GM19239 (cell line): Measurements from ENCODE around the gene SCTR.

Experiments used
- DNase-seq: peaks from one replicate; pipeline ENCODE4 v3.0.0; 2011; ENCODE audit warnings: low spot score; ENCODE audit not compliant: insufficient read length
- FAIRE-seq: peaks from 2 replicates; lab custom pipeline; 2011; peaks lifted over from hg19 to GRCh38; lab: Jason Lieb, UNC

Gene SCTR

GRCh38 chr2:119525614-119526013 lies 1.3 kb upstream of the SCTR start:
- no peak for FAIRE-seq
- DNase-seq, result no peak

GRCh38 chr2:119523383-119523951 lies 816 bp downstream of the SCTR start:
- no peak for FAIRE-seq
- no peak for DNase-seq

DNA sequence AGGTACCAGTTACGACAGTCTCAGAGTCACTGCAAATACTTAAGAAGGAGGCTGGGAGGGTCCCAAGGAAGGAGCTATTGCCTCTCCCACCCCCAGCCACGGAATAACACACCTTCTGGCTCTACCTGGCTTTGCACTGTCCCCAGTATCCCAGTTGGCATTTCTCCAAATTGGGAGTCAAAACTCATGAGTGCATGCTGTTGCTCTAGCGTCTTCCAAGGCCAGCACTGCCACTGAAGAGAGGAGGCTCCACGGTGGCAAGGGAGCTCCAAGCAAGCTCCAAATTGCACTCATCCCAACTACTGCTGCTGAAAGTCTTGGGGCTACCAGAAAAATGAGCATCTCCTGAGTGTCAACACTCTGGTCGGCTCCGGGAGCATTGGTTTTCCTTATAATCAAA lies 1.6 kb downstream of the SCTR start:
- DNase-seq (no peak), FAIRE-seq (no peak)

- FAIRE-seq, result no peak
- DNase-seq, result no peak
Measured at GRCh38 chr2:119521433-119522050, 2.7 kb downstream of the SCTR start.

- FAIRE-seq, result no peak
- no peak for DNase-seq
Measured at GRCh38 chr2:119520696-119521432, 3.4 kb downstream of the SCTR start.

DNA sequence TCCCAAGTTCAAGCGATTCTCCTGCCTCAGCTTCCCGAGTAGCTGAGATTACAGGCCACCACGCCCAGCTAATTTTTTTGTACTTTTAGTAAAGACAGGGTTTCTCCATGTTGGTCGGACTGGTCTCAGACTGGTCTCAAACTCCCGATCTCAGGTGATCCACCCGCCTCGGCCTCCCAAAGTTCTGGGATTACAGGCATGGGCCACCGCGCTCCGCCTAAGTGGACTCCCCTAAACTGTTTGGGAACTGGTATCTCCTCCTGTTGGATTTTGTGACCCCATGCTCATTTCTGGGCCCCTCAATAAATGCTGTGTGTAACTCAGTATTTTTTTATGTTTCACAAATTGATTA lies 5.2 kb downstream of the SCTR start:
- FAIRE-seq, result no peak
- DNase-seq, result no peak

DNA sequence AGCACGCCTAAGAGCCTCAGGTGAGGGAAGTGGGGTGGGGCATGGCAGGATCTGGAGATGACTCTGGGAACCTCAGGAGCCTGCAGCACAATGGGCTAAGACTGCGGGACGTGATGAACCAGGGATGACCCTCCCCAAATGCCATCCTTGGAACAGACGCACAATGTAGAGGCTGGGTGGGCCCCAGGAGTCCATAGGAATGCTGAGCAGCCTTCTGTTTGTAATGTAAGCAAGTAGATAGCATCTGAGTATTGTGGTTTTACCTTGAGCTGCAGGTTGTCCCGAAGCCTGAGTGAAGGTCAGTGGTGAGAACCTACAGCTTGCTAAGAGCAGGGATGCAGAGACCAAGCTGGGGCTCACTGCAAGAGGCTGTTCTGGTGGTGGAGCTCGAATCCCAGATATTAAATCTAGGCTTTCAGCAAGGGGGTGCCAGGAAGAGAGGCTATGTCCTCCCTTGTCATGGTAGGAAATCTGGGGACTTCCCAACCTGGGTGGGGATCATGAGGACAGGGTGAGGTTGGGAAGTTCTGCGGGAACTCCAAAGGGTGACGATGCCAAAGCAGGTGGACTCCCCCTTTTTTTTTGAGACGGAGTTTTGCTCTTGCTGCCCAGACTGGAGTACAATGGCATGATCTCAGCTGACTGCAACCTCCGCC lies 5.8 kb downstream of the SCTR start:
- FAIRE-seq (no peak), DNase-seq (no peak)

- DNase-seq, result peak; percentile 71
- peak; percentile 83 for FAIRE-seq
Measured at GRCh38 chr2:119517433-119517832, 6.8 kb downstream of the SCTR start.

- FAIRE-seq (no peak), DNase-seq (no peak)
Measured at GRCh38 chr2:119516121-119516520, 8.2 kb downstream of the SCTR start.

GRCh38 chr2:119513832-119514231 lies 10.5 kb downstream of the SCTR start:
- FAIRE-seq, result no peak
- DNase-seq, result no peak

- FAIRE-seq, result no peak
- DNase-seq, result no peak
Measured at GRCh38 chr2:119512946-119513345, 11.3 kb downstream of the SCTR start.

GRCh38 chr2:119511989-119512388 lies 12.3 kb downstream of the SCTR start:
- DNase-seq (no peak), FAIRE-seq (no peak)

DNA sequence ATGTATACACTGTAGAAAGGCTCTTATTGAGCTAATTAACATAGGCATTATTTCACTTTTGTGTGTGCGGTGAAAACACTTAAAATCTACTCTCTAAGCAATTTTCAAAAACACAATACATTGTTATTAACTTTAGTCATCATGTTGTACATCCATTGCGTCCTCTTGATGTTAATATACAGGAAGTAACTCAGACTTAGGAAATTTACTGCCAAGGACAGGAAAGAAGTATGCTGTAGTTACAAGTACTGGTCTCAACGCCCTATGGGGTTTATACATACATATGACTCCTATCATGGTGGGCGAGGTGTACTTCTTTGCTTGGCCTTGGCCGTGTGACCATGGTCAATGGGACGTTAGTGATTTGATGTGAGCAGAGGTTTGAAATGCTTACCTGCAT lies 15.5 kb downstream of the SCTR start:
- DNase-seq (no peak), FAIRE-seq (no peak)

DNA sequence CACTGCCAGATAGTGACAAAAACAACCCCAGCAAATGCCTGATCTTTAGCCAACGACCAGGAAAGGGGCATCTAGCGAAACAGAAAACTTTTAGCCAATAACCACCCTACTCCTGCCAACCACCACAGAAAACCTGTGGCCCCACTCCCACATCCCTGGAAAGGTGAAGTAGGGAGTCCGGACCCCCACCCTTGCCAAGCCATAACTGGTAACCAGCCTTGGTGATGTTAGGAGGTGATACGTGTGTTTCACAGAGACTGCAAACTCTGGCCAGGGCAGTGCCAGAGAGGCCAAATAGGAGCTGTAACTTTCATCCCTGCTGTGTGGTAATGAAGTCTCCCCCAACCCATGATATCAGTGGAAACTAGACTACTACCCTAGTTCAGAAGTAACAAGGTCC lies 27.6 kb downstream of the SCTR start:
- DNase-seq (no peak), FAIRE-seq (no peak)

GRCh38 chr2:119495948-119496347 lies 28.3 kb downstream of the SCTR start:
- FAIRE-seq (no peak), DNase-seq (no peak)

- no peak for FAIRE-seq
Measured at GRCh38 chr2:119494163-119494790, 30.0 kb downstream of the SCTR start.

DNA sequence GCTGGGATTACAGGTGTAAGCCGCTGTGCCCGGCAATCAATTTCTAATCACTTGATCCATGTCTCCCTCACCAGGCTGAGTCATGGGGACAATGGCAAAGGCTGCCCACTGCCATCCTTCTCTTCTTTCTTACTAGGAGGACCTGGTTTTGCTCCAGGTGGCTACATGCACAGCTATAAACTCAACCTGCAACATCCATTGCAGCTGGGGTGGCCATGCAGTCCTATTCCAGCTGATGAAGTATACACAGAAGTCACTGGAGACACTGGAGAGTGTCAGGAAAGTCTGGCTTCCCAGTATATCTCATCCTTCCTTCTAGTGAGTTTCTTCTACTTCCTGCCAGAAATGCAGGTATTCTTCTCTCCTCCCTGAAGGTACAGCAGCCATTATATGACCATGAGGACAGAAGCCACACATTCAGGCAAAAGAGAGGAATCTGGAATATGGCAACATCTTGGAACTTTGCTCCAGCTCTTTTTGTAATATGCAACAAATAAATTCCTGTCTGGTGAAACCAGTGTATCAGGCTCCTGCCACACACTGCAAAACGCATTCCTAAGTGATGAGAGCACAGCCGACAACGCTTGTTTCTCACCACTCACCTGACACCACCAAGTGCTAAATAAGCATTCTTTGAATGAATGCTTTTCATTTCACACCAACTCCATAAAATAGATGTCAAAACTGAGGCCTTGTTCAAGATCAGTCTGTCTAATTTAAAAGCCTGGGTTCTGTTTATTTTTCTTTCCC lies 32.3 kb downstream of the SCTR start:
- DNase-seq (no peak), FAIRE-seq (no peak)

More at GRCh38 chr2:119494163-119494790, 30.0 kb downstream of the SCTR start:
- DNase-seq, result no peak

GRCh38 chr2:119490653-119491195 lies 33.6 kb downstream of the SCTR start:
- no peak for FAIRE-seq

GRCh38 chr2:119490106-119490505 lies 34.2 kb downstream of the SCTR start:
- no peak for DNase-seq
- no peak for FAIRE-seq

More at GRCh38 chr2:119490653-119491195, 33.6 kb downstream of the SCTR start:
- DNase-seq, result no peak
